Prostate gland (tissue), 2 donors: ENCODE results near the gene LGI4.

Source experiments
- POLR2AphosphoS5 ChIP-seq: sonication (generic); formaldehyde crosslinking; IDR thresholded peaks from one replicate; pipeline ENCODE4 v1.6.1; 2017; ENCODE audit warnings: antibody characterized with exemption
- TF ChIP-seq, protein P1 (sequence below), 4 experiments: fragments of 200-600 bp in 2 of 4; fragments of 450-650 bp in 2 of 4; sonication (generic) in 2 of 4; IDR thresholded peaks; 1 replicate in 3 of 4; 2 replicates in 1 of 4; pipeline ENCODE4 v1.5.1; 2016 to 2019; ENCODE audit warnings: antibody characterized with exemption in 4 of 4, mild to moderate bottlenecking in 2 of 4, moderate library complexity in 2 of 4

GRCh38 chr19:35170359-35171061 is 35.7 kb upstream of the LGI4 start:
- TF ChIP-seq POLR2AphosphoS5: no peak
- TF ChIP-seq, protein P1, sequence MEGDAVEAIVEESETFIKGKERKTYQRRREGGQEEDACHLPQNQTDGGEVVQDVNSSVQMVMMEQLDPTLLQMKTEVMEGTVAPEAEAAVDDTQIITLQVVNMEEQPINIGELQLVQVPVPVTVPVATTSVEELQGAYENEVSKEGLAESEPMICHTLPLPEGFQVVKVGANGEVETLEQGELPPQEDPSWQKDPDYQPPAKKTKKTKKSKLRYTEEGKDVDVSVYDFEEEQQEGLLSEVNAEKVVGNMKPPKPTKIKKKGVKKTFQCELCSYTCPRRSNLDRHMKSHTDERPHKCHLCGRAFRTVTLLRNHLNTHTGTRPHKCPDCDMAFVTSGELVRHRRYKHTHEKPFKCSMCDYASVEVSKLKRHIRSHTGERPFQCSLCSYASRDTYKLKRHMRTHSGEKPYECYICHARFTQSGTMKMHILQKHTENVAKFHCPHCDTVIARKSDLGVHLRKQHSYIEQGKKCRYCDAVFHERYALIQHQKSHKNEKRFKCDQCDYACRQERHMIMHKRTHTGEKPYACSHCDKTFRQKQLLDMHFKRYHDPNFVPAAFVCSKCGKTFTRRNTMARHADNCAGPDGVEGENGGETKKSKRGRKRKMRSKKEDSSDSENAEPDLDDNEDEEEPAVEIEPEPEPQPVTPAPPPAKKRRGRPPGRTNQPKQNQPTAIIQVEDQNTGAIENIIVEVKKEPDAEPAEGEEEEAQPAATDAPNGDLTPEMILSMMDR (IDR thresholded peaks at IDR 0.05): no peak
